Panc1 (cell line): ENCODE results near the gene LRRC63.

Experiments
- POLR2AphosphoS5 ChIP-seq: IDR thresholded peaks from 2 replicates; pipeline ENCODE4 v1.6.1; 2012; ENCODE audit warnings: mild to moderate bottlenecking, low read depth, low read length, moderate library complexity
- TF ChIP-seq, protein P1 (sequence below), 2 experiments: IDR thresholded peaks; 2 replicates each; pipeline ENCODE4 v1.6.1; 2011 to 2012; ENCODE audit warnings: low read depth in 2 of 2, control low read depth in 1 of 2, low read length in 1 of 2, mild to moderate bottlenecking in 1 of 2, moderate library complexity in 1 of 2; ENCODE audit not compliant: insufficient read depth in 1 of 2
- TF ChIP-seq, protein P2 (sequence below): fragments of 450-650 bp; IDR thresholded peaks from 2 replicates; pipeline ENCODE4 v1.5.1; 2017; ENCODE audit warnings: mild to moderate bottlenecking

DNA sequence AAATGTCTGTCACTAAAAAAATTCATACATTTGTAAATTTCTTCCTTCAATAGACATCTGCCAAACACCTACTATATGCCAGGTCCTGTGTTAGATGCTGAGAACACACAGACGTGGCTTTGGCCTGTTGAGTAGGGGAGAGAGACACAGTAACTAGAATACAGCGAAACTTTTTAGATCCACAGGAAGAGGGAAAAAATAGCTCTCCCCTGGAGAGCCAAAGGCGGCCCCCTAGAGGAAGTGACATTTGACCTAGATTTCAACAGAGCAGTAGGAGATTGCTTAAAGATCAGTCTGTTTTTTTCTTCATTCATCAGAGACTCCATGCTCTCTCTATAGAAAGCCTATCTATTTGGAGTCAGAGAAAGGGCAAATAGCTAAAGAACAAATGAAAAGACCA is 41.0 kb upstream of the LRRC63 start:
- TF ChIP-seq, protein P1, sequence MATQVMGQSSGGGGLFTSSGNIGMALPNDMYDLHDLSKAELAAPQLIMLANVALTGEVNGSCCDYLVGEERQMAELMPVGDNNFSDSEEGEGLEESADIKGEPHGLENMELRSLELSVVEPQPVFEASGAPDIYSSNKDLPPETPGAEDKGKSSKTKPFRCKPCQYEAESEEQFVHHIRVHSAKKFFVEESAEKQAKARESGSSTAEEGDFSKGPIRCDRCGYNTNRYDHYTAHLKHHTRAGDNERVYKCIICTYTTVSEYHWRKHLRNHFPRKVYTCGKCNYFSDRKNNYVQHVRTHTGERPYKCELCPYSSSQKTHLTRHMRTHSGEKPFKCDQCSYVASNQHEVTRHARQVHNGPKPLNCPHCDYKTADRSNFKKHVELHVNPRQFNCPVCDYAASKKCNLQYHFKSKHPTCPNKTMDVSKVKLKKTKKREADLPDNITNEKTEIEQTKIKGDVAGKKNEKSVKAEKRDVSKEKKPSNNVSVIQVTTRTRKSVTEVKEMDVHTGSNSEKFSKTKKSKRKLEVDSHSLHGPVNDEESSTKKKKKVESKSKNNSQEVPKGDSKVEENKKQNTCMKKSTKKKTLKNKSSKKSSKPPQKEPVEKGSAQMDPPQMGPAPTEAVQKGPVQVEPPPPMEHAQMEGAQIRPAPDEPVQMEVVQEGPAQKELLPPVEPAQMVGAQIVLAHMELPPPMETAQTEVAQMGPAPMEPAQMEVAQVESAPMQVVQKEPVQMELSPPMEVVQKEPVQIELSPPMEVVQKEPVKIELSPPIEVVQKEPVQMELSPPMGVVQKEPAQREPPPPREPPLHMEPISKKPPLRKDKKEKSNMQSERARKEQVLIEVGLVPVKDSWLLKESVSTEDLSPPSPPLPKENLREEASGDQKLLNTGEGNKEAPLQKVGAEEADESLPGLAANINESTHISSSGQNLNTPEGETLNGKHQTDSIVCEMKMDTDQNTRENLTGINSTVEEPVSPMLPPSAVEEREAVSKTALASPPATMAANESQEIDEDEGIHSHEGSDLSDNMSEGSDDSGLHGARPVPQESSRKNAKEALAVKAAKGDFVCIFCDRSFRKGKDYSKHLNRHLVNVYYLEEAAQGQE (IDR thresholded peaks at IDR 0.05; ENCODE audit: insufficient read depth in 1 of 2, low read depth in 2 of 2, low read length in 1 of 2) = no peak
- TF ChIP-seq, protein P2, sequence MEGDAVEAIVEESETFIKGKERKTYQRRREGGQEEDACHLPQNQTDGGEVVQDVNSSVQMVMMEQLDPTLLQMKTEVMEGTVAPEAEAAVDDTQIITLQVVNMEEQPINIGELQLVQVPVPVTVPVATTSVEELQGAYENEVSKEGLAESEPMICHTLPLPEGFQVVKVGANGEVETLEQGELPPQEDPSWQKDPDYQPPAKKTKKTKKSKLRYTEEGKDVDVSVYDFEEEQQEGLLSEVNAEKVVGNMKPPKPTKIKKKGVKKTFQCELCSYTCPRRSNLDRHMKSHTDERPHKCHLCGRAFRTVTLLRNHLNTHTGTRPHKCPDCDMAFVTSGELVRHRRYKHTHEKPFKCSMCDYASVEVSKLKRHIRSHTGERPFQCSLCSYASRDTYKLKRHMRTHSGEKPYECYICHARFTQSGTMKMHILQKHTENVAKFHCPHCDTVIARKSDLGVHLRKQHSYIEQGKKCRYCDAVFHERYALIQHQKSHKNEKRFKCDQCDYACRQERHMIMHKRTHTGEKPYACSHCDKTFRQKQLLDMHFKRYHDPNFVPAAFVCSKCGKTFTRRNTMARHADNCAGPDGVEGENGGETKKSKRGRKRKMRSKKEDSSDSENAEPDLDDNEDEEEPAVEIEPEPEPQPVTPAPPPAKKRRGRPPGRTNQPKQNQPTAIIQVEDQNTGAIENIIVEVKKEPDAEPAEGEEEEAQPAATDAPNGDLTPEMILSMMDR = no peak
- no peak for TF ChIP-seq POLR2AphosphoS5
